Osteocyte (in vitro differentiated cells): ENCODE data around the gene CDH5. TPM values are rescaled to one million over a fixed set of nuclear protein-coding genes. Genes with fewer than 3 reads are reported as not detected.
A peak's percentile ranks its signal among the peaks of the same experiment; 100 is the strongest.

Experiments
- DNase-seq: peaks from one replicate; pipeline ENCODE4 v3.0.0; 2021; ENCODE audit warnings: mixed read lengths; ENCODE audit not compliant: unreplicated experiment; ENCODE audit errors: extremely low spot score
- H3K27ac Mint-ChIP-seq: one replicate; pipeline ENCODE4 v1.8.0; 2021; ENCODE audit warnings: mild to moderate bottlenecking, mixed read lengths; ENCODE audit not compliant: unreplicated experiment
- H3K27me3 Mint-ChIP-seq: one replicate; pipeline ENCODE4 v1.8.0; 2021; ENCODE audit warnings: mixed read lengths; ENCODE audit not compliant: unreplicated experiment
- H3K36me3 Mint-ChIP-seq: one replicate; pipeline ENCODE4 v1.8.0; 2021; ENCODE audit warnings: mixed read lengths; ENCODE audit not compliant: unreplicated experiment
- H3K4me1 Mint-ChIP-seq: one replicate; pipeline ENCODE4 v1.8.0; 2021; ENCODE audit warnings: mixed read lengths; ENCODE audit not compliant: unreplicated experiment
- H3K4me3 Mint-ChIP-seq: one replicate; pipeline ENCODE4 v1.8.0; 2021; ENCODE audit warnings: mild to moderate bottlenecking, moderate library complexity, mixed read lengths; ENCODE audit not compliant: unreplicated experiment
- H3K9me3 Mint-ChIP-seq: one replicate; pipeline ENCODE4 v1.8.0; 2021; ENCODE audit warnings: mixed read lengths; ENCODE audit not compliant: unreplicated experiment
- CTCF ChIP-seq: fragments of 200-600 bp; sonication (generic); IDR thresholded peaks from 2 replicates; pipeline ENCODE4 v1.5.0; 2021; ENCODE audit warnings: antibody characterized with exemption, mild to moderate bottlenecking, moderate library complexity
- total RNA-seq: library from RNA; stranded (reverse); gene quantifications from 2 replicates; pipeline ENCODE4 v1.2.1, GENCODE V29; 2021

The CDH5 gene
- total RNA-seq, 1 donor from 2014 or later: not detected

- H3K27ac Mint-ChIP-seq: no peak overlapping the region
- peak; percentile 53 for DNase-seq
- peaks cover 12% of the 10 kb centered on the region for H3K27me3 Mint-ChIP-seq
- H3K36me3 Mint-ChIP-seq: no peaks in the 10 kb centered on the region
- H3K4me1 Mint-ChIP-seq: peaks cover 5% of the 10 kb centered on the region
- peaks cover 7% of the 10 kb centered on the region for H3K9me3 Mint-ChIP-seq
- no peak for TF ChIP-seq CTCF
- no peak overlapping the region for H3K4me3 Mint-ChIP-seq
These were observed 51.9 kb downstream of the CDH5 start for GRCh38 chr16:66418165-66418962.

GRCh38 chr16:66419527-66419926, 53.0 kb downstream of the CDH5 start:
- peaks cover 7% of the 10 kb centered on the region for H3K9me3 Mint-ChIP-seq
- no peak overlapping the region for H3K4me3 Mint-ChIP-seq
- H3K4me1 Mint-ChIP-seq: peaks cover 5% of the 10 kb centered on the region
- no peak overlapping the region for H3K27ac Mint-ChIP-seq
- TF ChIP-seq CTCF: no peak
- no peaks in the 10 kb centered on the region for H3K36me3 Mint-ChIP-seq
- peak; percentile 32 for DNase-seq
- peaks cover 18% of the 10 kb centered on the region for H3K27me3 Mint-ChIP-seq

GRCh38 chr16:66420396-66420795, 53.9 kb downstream of the CDH5 start:
- H3K27me3 Mint-ChIP-seq: peaks cover 26% of the 10 kb centered on the region
- no peak for DNase-seq

GRCh38 chr16:66421891-66422290, 55.4 kb downstream of the CDH5 start:
- TF ChIP-seq CTCF: no peak
- Mint-ChIP-seq H3K27ac (no peak overlapping the region), H3K36me3 (no peaks in the 10 kb centered on the region), H3K4me1 (peaks cover 7% of the 10 kb centered on the region), H3K27me3 (peaks cover 33% of the 10 kb centered on the region), H3K4me3 (no peak overlapping the region), H3K9me3 (peaks cover 7% of the 10 kb centered on the region)
- no peak for DNase-seq

More at GRCh38 chr16:66420396-66420795, 53.9 kb downstream of the CDH5 start:
- H3K4me3 Mint-ChIP-seq: no peak overlapping the region
- peaks cover 5% of the 10 kb centered on the region for H3K4me1 Mint-ChIP-seq
- H3K9me3 Mint-ChIP-seq: peaks cover 7% of the 10 kb centered on the region
- no peak overlapping the region for H3K27ac Mint-ChIP-seq
- no peak for TF ChIP-seq CTCF
- no peaks in the 10 kb centered on the region for H3K36me3 Mint-ChIP-seq

- Mint-ChIP-seq H3K4me3 (no peak overlapping the region), H3K36me3 (no peaks in the 10 kb centered on the region), H3K27ac (no peak overlapping the region), H3K9me3 (peaks cover 2% of the 10 kb centered on the region), H3K4me1 (peaks cover 7% of the 10 kb centered on the region), H3K27me3 (peaks cover 33% of the 10 kb centered on the region)
- DNase-seq: no peak
- TF ChIP-seq CTCF: no peak
These were observed 55.9 kb downstream of the CDH5 start for GRCh38 chr16:66422366-66422765.
